ENCODE results near the gene RTCB.

- TF ChIP-seq CTCF (IDR thresholded peaks at IDR 0.05 in 4 of 5, conservative IDR thresholded peaks at IDR 0.05 in 1 of 5) (no peak), POLR2A (IDR thresholded peaks at IDR 0.05) (no peak)
Observed at GRCh38 chr22:32353292-32353691, 58.8 kb downstream of the RTCB start.
